Activated CD8-positive, alpha-beta T cell treated with anti-CD3 and anti-CD28 coated beads, Interleukin-2, amount 10 ng/mL, durations not matched to agents 7 days and 5 days (primary cell): ENCODE results near the gene ZNF544. TPM values are rescaled to one million over a fixed set of nuclear protein-coding genes. Genes with fewer than 3 reads are reported as not detected.
A peak's percentile ranks its signal among the peaks of the same experiment; 100 is the strongest.
"Not testable (repeated sequence)": the region's sequence is repeated elsewhere in the genome, so short reads cannot be mapped to it uniquely, and the experiment has no call there.

Experiments used
- ATAC-seq: fragments of 150-1000 bp; cut with Tn5 transposase; one replicate; pipeline ENCODE4 v1.10.0; 2021; ENCODE audit warnings: moderate library complexity
- CTCF ChIA-PET: fragments of 350-600 bp; sonication (Branson Sonifier 250); formaldehyde crosslinking; loops from one replicate; lab custom pipeline; 2021; ENCODE audit warnings: antibody characterized with exemption; lab: Charles Lee
- POLR2A ChIA-PET: fragments of 350-600 bp; sonication (Branson Sonifier 250); formaldehyde crosslinking; loops from one replicate; lab custom pipeline; 2021; ENCODE audit warnings: antibody characterized with exemption; lab: Charles Lee
- DNase-seq: peaks from one replicate; pipeline ENCODE4 v3.0.0-alpha.2; 2020
- H3K27ac Mint-ChIP-seq: one replicate; pipeline ENCODE4 v1.8.0; 2021; ENCODE audit warnings: mild to moderate bottlenecking, mixed read lengths
- H3K27me3 Mint-ChIP-seq: one replicate; pipeline ENCODE4 v1.8.0; 2021; ENCODE audit warnings: low read depth, mixed read lengths
- H3K36me3 Mint-ChIP-seq: one replicate; pipeline ENCODE4 v1.8.0; 2021; ENCODE audit warnings: low read depth, mixed read lengths
- H3K4me1 Mint-ChIP-seq: one replicate; pipeline ENCODE4 v1.8.0; 2021; ENCODE audit warnings: low read depth, mixed read lengths
- H3K4me3 Mint-ChIP-seq: one replicate; pipeline ENCODE4 v1.8.0; 2021; ENCODE audit warnings: mild to moderate bottlenecking, mixed read lengths
- H3K9me3 Mint-ChIP-seq: one replicate; pipeline ENCODE4 v1.8.0; 2022; ENCODE audit warnings: mixed read lengths; ENCODE audit not compliant: insufficient read depth
- total RNA-seq, 2 experiments: library from RNA; stranded (reverse); gene quantifications; one replicate each; pipeline ENCODE4 v1.2.3, GENCODE V29; 2021

The ZNF544 gene
- total RNA-seq, 2 experiments from 2014 or later: 48.1 to 56.2 TPM

GRCh38 chr19:58305932-58306323 lies 77.2 kb downstream of the ZNF544 start:
- ChIA-PET POLR2A (interaction anchor here (0.7 to 1.8 kb wide), 3 partner anchors 21 to 57 kb away, joined by 3 to 7 read pairs (median 6); partner anchors contain the start of genes ZNF497 and ZSCAN22), CTCF (interaction anchor here (0.8 kb wide), 1 partner anchor 123 kb away, joined by 3 read pairs; the partner anchor contains the start of gene ZNF274)
- peak overlapping the region; percentile 89 for H3K4me3 Mint-ChIP-seq
- peaks cover 80% of the 10 kb centered on the region for H3K36me3 Mint-ChIP-seq
- no peak for ATAC-seq
- H3K9me3 Mint-ChIP-seq: peaks cover 6% of the 10 kb centered on the region
- peak overlapping the region; percentile 98 for H3K27ac Mint-ChIP-seq
- peaks cover 37% of the 10 kb centered on the region for H3K4me1 Mint-ChIP-seq
- H3K27me3 Mint-ChIP-seq: no peaks in the 10 kb centered on the region
- DNase-seq: peak; percentile 36

- CTCF ChIA-PET: interaction anchor here (1.3 kb wide), 1 partner anchor 212 kb away, joined by 3 read pairs; the partner anchor contains the start of gene ZBTB45
- H3K27ac Mint-ChIP-seq: no peak overlapping the region
- POLR2A ChIA-PET: no interaction called here
These were observed 79.0 kb downstream of the ZNF544 start for GRCh38 chr19:58307736-58308135.

GRCh38 chr19:58310685-58311084 lies 82.0 kb downstream of the ZNF544 start:
- H3K9me3 Mint-ChIP-seq, H3K27me3 Mint-ChIP-seq, H3K27ac Mint-ChIP-seq, H3K4me3 Mint-ChIP-seq, DNase-seq, ATAC-seq, POLR2A ChIA-PET: not testable (repeated sequence)
- peaks cover 93% of the 10 kb centered on the region for H3K36me3 Mint-ChIP-seq
- CTCF ChIA-PET: interaction anchor here (1.0 kb wide), 1 partner anchor 82 kb away, joined by 3 read pairs; the partner anchor contains the start of gene ZNF544
- H3K4me1 Mint-ChIP-seq: peaks cover 27% of the 10 kb centered on the region

More at GRCh38 chr19:58307736-58308135, 79.0 kb downstream of the ZNF544 start:
- H3K36me3 Mint-ChIP-seq: peaks cover 83% of the 10 kb centered on the region
- DNase-seq: no peak
- peaks cover 37% of the 10 kb centered on the region for H3K4me1 Mint-ChIP-seq
- H3K4me3 Mint-ChIP-seq: no peak overlapping the region
- H3K27me3 Mint-ChIP-seq: no peaks in the 10 kb centered on the region
- ATAC-seq: no peak
- no peaks in the 10 kb centered on the region for H3K9me3 Mint-ChIP-seq

- peaks cover 20% of the 10 kb centered on the region for H3K4me1 Mint-ChIP-seq
- ChIA-PET CTCF (interaction anchor here (0.7 to 1.0 kb wide), 2 partner anchors 83 to 130 kb away, joined by 3 read pairs; partner anchors contain the start of gene ZNF544), POLR2A (no interaction called here)
- ATAC-seq: no peak
- H3K9me3 Mint-ChIP-seq: no peaks in the 10 kb centered on the region
- no peaks in the 10 kb centered on the region for H3K27me3 Mint-ChIP-seq
- no peak for DNase-seq
- H3K27ac Mint-ChIP-seq: no peak overlapping the region
- no peak overlapping the region for H3K4me3 Mint-ChIP-seq
- H3K36me3 Mint-ChIP-seq: peaks cover 91% of the 10 kb centered on the region
These were observed 82.7 kb downstream of the ZNF544 start for GRCh38 chr19:58311345-58311865.

Other genes starting within 250 kb of the ZNF544 start
- 10 to 100 TPM; 13.6 to 14.4 TPM for gene ZNF606, start 226.1 kb upstream of the ZNF544 start, total RNA-seq
- not detected for gene ZSCAN1, start 194.9 kb upstream of the ZNF544 start, total RNA-seq
- 1 to 10 TPM; 1.2 to 1.3 TPM for gene ZNF135, start 169.6 kb upstream of the ZNF544 start, total RNA-seq
- gene ZSCAN18, start 130.7 kb upstream of the ZNF544 start, total RNA-seq: 10 to 100 TPM; 18.8 to 19.1 TPM
- 1 to 10 TPM; 5.6 to 5.7 TPM for gene ZNF329, start 78.1 kb upstream of the ZNF544 start, total RNA-seq
- gene ZNF274, start 45.9 kb upstream of the ZNF544 start, total RNA-seq: 10 to 100 TPM; 31.9 to 32.8 TPM
- gene ZNF8, start 50.0 kb downstream of the ZNF544 start, total RNA-seq: 1 to 10 TPM; 4.7 TPM
- gene ERVK3-1, start 76.5 kb downstream of the ZNF544 start, total RNA-seq: 10 to 100 TPM; 60.7 to 61.9 TPM
- gene ZSCAN22, start 98.1 kb downstream of the ZNF544 start, total RNA-seq: 1 to 10 TPM; 4.8 to 5.2 TPM
- gene A1BG, start 124.6 kb downstream of the ZNF544 start, total RNA-seq: 10 to 100 TPM; 14.9 to 17.5 TPM
- gene ZNF497, start 133.8 kb downstream of the ZNF544 start, total RNA-seq: 1 to 10 TPM; 1.5 to 1.7 TPM
- gene ZNF837, start 152.1 kb downstream of the ZNF544 start, total RNA-seq: 1 to 10 TPM; 1.3 to 1.5 TPM
- 1,000 to 10,000 TPM; 1,111 to 1,173 TPM for gene RPS5, start 158.4 kb downstream of the ZNF544 start, total RNA-seq
- under 1 TPM; 0.84 to 0.99 TPM for gene RNF225, start 166.7 kb downstream of the ZNF544 start, total RNA-seq
- gene ZNF584, start 179.7 kb downstream of the ZNF544 start, total RNA-seq: 10 to 100 TPM in 1 of 2 experiments, 1 to 10 TPM in 1; 9.4 to 11.5 TPM
- gene ZNF132, start 211.2 kb downstream of the ZNF544 start, total RNA-seq: 1 to 10 TPM; 5.1 to 6.0 TPM
- gene ZNF324B, start 222.7 kb downstream of the ZNF544 start, total RNA-seq: 10 to 100 TPM; 10.6 to 12.5 TPM
- 10 to 100 TPM; 13.8 to 15.8 TPM for gene ZNF324, start 238.2 kb downstream of the ZNF544 start, total RNA-seq
- gene ZNF446, start 247.4 kb downstream of the ZNF544 start, total RNA-seq: 1 to 10 TPM; 6.9 to 7.8 TPM